GM21423 (cell line): ENCODE data around the gene CKMT2.

Source experiments
- ATAC-seq: cut with Tn5 transposase; IDR thresholded peaks from one replicate; pipeline ENCODE4 v1.9.1; 2021; ENCODE audit warnings: mild to moderate bottlenecking, moderate library complexity; ENCODE audit not compliant: unreplicated experiment

The CKMT2 gene

GRCh38 chr5:81302596-81302995 lies 69.5 kb downstream of the CKMT2 start:
- ATAC-seq: no peak

- ATAC-seq: no peak
Measured at GRCh38 chr5:81303563-81303962, 70.4 kb downstream of the CKMT2 start.

- ATAC-seq: no peak
Measured at GRCh38 chr5:81305785-81306184, 72.7 kb downstream of the CKMT2 start.

GRCh38 chr5:81308836-81309235 lies 75.7 kb downstream of the CKMT2 start:
- ATAC-seq: no peak

- ATAC-seq: no peak
Measured at GRCh38 chr5:81310402-81311063, 77.4 kb downstream of the CKMT2 start.

GRCh38 chr5:81313278-81313677 lies 80.2 kb downstream of the CKMT2 start:
- ATAC-seq: no peak

- ATAC-seq: no peak
Measured at GRCh38 chr5:81313686-81314085, 80.6 kb downstream of the CKMT2 start.

GRCh38 chr5:81314581-81314980 lies 81.5 kb downstream of the CKMT2 start:
- ATAC-seq: no peak

GRCh38 chr5:81315336-81315735 lies 82.2 kb downstream of the CKMT2 start:
- no peak for ATAC-seq

- no peak for ATAC-seq
Measured at GRCh38 chr5:81315830-81316229, 82.7 kb downstream of the CKMT2 start.
